HepG2 (cell line): ENCODE measurements around the gene EFNA3. TPM values are rescaled to one million over a fixed set of nuclear protein-coding genes. Genes with fewer than 3 reads are reported as not detected.
A peak's percentile ranks its signal among the peaks of the same experiment; 100 is the strongest.

Experiments used
- ADNP ChIP-seq: sonication (generic); formaldehyde crosslinking; IDR thresholded peaks from 2 replicates; pipeline ENCODE4 v1.4.0; 2020; ENCODE audit warnings: missing genetic modification reagents
- GATAD1 ChIP-seq: IDR thresholded peaks from 2 replicates; pipeline ENCODE4 v1.6.1; 2016; ENCODE audit warnings: missing genetic modification reagents, missing compliant biosample characterization
- GFI1 ChIP-seq: sonication (generic); formaldehyde crosslinking; IDR thresholded peaks from 2 replicates; pipeline ENCODE4 v1.5.0; 2020; ENCODE audit warnings: missing genetic modification reagents, mild to moderate bottlenecking, borderline replicate concordance
- JDP2 ChIP-seq: sonication (generic); formaldehyde crosslinking; IDR thresholded peaks from 2 replicates; pipeline ENCODE4 v1.8.1; 2022; ENCODE audit warnings: missing genetic modification reagents, borderline replicate concordance
- KDM1A ChIP-seq: IDR thresholded peaks from 2 replicates; pipeline ENCODE4 v1.6.1; 2016; ENCODE audit warnings: missing compliant biosample characterization
- MTA1 ChIP-seq: sonication (generic); formaldehyde crosslinking; IDR thresholded peaks from 2 replicates; pipeline ENCODE4 v1.4.0; 2020; ENCODE audit warnings: missing genetic modification reagents, mild to moderate bottlenecking, borderline replicate concordance
- NFE2L2 ChIP-seq: fragments of 150-350 bp; IDR thresholded peaks from 2 replicates; pipeline ENCODE4 v1.6.1; 2014; ENCODE audit warnings: low read length
- PCBP1 ChIP-seq: fragments of 200-400 bp; formaldehyde crosslinking; IDR thresholded peaks from 2 replicates; pipeline ENCODE4 v1.6.1; 2017; ENCODE audit warnings: mild to moderate bottlenecking, low read depth, low read length, borderline replicate concordance
- SP1 ChIP-seq, 2 experiments: fragments of 450-650 bp in 1 of 2; sonication (generic) in 1 of 2; formaldehyde crosslinking in 1 of 2; IDR thresholded peaks; 2 replicates each; pipeline versions ENCODE4 v1.4.0 to v1.6.1; 2016 to 2020; ENCODE audit warnings: missing genetic modification reagents in 1 of 2
- WIZ ChIP-seq: sonication (generic); formaldehyde crosslinking; IDR thresholded peaks from 2 replicates; pipeline ENCODE4 v1.5.1; 2020; ENCODE audit warnings: mild to moderate bottlenecking, missing genetic modification reagents
- ZFX ChIP-seq: sonication (generic); formaldehyde crosslinking; IDR thresholded peaks from 2 replicates; pipeline ENCODE4 v1.4.0; 2020; ENCODE audit warnings: mild to moderate bottlenecking, low read depth, missing genetic modification reagents, moderate library complexity
- ZNF776 ChIP-seq: sonication (generic); formaldehyde crosslinking; IDR thresholded peaks from 2 replicates; pipeline ENCODE4 v1.4.0; 2020; ENCODE audit warnings: mild to moderate bottlenecking, missing genetic modification reagents
- polyA plus RNA-seq, 8 experiments: library from polyadenylated mRNA; depleted of rRNA in 3 of 8; stranded (reverse) in 7 of 8; unstranded in 1 of 8; fragments of >200 nt; fragmentation: Illumina TruSeq in 4 of 8; extraction: Trizol in 4 of 8; gene quantifications; 2 replicates each; pipeline versions ENCODE4 v1.2.1 to v1.2.3, GENCODE V29; 2011 to 2016; ENCODE audit warnings: low read depth in 4 of 8, missing spikeins in 1 of 8, mixed read lengths in 1 of 8; ENCODE audit not compliant: insufficient read depth in 1 of 8
- total RNA-seq, 5 experiments: library from RNA; depleted of rRNA; stranded (reverse); fragments of >200 nt; fragmentation: Illumina TruSeq; extraction: Trizol; gene quantifications; 2 replicates each; pipeline ENCODE4 v1.2.3, GENCODE V29; 2016; ENCODE audit warnings: low read depth in 1 of 5
- TF ChIP-seq, protein P1 (sequence below): sonication (generic); formaldehyde crosslinking; IDR thresholded peaks from 2 replicates; pipeline ENCODE4 v1.4.0; 2020; ENCODE audit warnings: mild to moderate bottlenecking, missing genetic modification reagents, borderline replicate concordance
- TF ChIP-seq, protein P2 (sequence below): sonication (generic); formaldehyde crosslinking; IDR thresholded peaks from 2 replicates; pipeline ENCODE4 v1.8.0; 2022; ENCODE audit warnings: low read depth, missing genetic modification reagents
- TF ChIP-seq, protein P3 (sequence below): sonication (generic); formaldehyde crosslinking; IDR thresholded peaks from 2 replicates; pipeline ENCODE4 v1.8.0; 2022; ENCODE audit warnings: mild to moderate bottlenecking, missing genetic modification reagents
- TF ChIP-seq, protein P4 (sequence below): sonication (generic); formaldehyde crosslinking; IDR thresholded peaks from 2 replicates; pipeline ENCODE4 v1.5.1; 2020; ENCODE audit warnings: mild to moderate bottlenecking, missing genetic modification reagents, borderline replicate concordance

EFNA3 gene
- total and polyA plus RNA-seq, 2 of the 13 experiments (the other 11 are each of a cell fraction or from before 2014, with no cell fraction given) = 1.0 to 5.7 TPM

DNA sequence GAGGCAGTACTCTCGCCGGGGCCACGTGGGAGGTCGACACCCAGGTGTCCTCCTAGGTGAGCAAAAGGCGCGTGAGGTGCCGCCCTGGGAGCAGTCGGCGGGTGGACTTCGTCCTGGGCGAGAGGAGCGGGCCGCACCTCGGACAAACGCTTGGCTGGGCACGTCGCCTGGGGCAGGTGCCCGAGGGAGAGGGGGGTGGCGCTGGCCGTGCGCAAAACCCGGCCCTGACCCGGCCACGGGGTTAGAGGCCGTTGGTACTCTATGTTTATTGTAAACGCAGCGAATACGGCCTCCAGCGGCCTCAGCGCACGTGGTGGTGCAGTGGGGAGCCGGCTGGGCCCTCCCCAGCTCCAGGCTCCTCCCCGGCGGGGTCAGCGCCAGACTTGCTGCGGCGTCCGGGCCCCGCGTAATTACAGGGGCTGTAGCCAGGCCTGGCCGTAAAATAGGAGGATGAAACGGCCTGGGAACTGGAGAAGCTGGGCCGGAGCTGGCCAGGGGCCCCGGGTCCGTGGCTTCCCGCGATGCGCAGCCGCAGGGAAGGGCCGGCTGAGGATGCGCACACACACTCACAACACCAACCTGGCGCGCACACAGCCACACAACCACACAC is 47.4 kb downstream of the EFNA3 start (continued):
- TF ChIP-seq, protein P1, sequence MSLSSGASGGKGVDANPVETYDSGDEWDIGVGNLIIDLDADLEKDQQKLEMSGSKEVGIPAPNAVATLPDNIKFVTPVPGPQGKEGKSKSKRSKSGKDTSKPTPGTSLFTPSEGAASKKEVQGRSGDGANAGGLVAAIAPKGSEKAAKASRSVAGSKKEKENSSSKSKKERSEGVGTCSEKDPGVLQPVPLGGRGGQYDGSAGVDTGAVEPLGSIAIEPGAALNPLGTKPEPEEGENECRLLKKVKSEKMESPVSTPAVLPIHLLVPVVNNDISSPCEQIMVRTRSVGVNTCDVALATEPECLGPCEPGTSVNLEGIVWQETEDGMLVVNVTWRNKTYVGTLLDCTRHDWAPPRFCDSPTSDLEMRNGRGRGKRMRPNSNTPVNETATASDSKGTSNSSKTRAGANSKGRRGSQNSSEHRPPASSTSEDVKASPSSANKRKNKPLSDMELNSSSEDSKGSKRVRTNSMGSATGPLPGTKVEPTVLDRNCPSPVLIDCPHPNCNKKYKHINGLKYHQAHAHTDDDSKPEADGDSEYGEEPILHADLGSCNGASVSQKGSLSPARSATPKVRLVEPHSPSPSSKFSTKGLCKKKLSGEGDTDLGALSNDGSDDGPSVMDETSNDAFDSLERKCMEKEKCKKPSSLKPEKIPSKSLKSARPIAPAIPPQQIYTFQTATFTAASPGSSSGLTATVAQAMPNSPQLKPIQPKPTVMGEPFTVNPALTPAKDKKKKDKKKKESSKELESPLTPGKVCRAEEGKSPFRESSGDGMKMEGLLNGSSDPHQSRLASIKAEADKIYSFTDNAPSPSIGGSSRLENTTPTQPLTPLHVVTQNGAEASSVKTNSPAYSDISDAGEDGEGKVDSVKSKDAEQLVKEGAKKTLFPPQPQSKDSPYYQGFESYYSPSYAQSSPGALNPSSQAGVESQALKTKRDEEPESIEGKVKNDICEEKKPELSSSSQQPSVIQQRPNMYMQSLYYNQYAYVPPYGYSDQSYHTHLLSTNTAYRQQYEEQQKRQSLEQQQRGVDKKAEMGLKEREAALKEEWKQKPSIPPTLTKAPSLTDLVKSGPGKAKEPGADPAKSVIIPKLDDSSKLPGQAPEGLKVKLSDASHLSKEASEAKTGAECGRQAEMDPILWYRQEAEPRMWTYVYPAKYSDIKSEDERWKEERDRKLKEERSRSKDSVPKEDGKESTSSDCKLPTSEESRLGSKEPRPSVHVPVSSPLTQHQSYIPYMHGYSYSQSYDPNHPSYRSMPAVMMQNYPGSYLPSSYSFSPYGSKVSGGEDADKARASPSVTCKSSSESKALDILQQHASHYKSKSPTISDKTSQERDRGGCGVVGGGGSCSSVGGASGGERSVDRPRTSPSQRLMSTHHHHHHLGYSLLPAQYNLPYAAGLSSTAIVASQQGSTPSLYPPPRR = peak; percentile 98
- TF ChIP-seq JDP2 (CRISPR knock-in tag) (peak; percentile 85; the same call in 1 of the 2 replicates), PCBP1 (0 out of 2 replicates have a peak, but pooled peaks have one; percentile 60), WIZ (CRISPR knock-in tag) (peak; percentile 44), ADNP (CRISPR knock-in tag) (no peak), GATAD1 (CRISPR knock-in tag) (peak; percentile 77), SP1 (IDR thresholded peaks at IDR 0.05) (no peak), SP1 (CRISPR knock-in tag; IDR thresholded peaks at IDR 0.05) (peak; percentile 45), NFE2L2 (no peak), ZFX (CRISPR knock-in tag) (peak; percentile 87), MTA1 (peak; percentile 94), KDM1A (0 out of 2 replicates have a peak, but pooled peaks have one; percentile 13), ZNF776 (CRISPR knock-in tag) (peak; percentile 87), GFI1 (CRISPR knock-in tag) (peak; percentile 85)
- TF ChIP-seq, protein P2, sequence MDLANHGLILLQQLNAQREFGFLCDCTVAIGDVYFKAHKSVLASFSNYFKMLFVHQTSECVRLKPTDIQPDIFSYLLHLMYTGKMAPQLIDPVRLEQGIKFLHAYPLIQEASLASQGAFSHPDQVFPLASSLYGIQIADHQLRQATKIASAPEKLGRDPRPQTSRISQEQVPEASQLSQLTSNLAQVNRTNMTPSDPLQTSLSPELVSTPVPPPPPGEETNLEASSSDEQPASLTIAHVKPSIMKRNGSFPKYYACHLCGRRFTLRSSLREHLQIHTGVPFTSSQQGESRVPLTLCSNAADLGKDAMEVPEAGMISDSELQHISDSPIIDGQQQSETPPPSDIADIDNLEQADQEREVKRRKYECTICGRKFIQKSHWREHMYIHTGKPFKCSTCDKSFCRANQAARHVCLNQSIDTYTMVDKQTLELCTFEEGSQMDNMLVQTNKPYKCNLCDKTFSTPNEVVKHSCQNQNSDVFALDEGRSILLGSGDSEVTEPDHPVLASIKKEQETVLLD (CRISPR knock-in tag) = peak; percentile 87
- TF ChIP-seq, protein P3, sequence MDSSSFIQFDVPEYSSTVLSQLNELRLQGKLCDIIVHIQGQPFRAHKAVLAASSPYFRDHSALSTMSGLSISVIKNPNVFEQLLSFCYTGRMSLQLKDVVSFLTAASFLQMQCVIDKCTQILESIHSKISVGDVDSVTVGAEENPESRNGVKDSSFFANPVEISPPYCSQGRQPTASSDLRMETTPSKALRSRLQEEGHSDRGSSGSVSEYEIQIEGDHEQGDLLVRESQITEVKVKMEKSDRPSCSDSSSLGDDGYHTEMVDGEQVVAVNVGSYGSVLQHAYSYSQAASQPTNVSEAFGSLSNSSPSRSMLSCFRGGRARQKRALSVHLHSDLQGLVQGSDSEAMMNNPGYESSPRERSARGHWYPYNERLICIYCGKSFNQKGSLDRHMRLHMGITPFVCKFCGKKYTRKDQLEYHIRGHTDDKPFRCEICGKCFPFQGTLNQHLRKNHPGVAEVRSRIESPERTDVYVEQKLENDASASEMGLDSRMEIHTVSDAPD (CRISPR knock-in tag) = peak; percentile 92
- TF ChIP-seq, protein P4, sequence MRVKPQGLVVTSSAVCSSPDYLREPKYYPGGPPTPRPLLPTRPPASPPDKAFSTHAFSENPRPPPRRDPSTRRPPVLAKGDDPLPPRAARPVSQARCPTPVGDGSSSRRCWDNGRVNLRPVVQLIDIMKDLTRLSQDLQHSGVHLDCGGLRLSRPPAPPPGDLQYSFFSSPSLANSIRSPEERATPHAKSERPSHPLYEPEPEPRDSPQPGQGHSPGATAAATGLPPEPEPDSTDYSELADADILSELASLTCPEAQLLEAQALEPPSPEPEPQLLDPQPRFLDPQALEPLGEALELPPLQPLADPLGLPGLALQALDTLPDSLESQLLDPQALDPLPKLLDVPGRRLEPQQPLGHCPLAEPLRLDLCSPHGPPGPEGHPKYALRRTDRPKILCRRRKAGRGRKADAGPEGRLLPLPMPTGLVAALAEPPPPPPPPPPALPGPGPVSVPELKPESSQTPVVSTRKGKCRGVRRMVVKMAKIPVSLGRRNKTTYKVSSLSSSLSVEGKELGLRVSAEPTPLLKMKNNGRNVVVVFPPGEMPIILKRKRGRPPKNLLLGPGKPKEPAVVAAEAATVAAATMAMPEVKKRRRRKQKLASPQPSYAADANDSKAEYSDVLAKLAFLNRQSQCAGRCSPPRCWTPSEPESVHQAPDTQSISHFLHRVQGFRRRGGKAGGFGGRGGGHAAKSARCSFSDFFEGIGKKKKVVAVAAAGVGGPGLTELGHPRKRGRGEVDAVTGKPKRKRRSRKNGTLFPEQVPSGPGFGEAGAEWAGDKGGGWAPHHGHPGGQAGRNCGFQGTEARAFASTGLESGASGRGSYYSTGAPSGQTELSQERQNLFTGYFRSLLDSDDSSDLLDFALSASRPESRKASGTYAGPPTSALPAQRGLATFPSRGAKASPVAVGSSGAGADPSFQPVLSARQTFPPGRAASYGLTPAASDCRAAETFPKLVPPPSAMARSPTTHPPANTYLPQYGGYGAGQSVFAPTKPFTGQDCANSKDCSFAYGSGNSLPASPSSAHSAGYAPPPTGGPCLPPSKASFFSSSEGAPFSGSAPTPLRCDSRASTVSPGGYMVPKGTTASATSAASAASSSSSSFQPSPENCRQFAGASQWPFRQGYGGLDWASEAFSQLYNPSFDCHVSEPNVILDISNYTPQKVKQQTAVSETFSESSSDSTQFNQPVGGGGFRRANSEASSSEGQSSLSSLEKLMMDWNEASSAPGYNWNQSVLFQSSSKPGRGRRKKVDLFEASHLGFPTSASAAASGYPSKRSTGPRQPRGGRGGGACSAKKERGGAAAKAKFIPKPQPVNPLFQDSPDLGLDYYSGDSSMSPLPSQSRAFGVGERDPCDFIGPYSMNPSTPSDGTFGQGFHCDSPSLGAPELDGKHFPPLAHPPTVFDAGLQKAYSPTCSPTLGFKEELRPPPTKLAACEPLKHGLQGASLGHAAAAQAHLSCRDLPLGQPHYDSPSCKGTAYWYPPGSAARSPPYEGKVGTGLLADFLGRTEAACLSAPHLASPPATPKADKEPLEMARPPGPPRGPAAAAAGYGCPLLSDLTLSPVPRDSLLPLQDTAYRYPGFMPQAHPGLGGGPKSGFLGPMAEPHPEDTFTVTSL (CRISPR knock-in tag) = 0 out of 2 replicates have a peak, but pooled peaks have one; percentile 54
